ENCODE data around the gene RRBP1. TPM values are rescaled to one million over a fixed set of nuclear protein-coding genes. Genes with fewer than 3 reads are reported as not detected.
"Not testable (repeated sequence)": the region's sequence is repeated elsewhere in the genome, so short reads cannot be mapped to it uniquely, and the experiment has no call there.

Gene RRBP1
- total RNA-seq, 2 donors from 2014 or later, result 113 to 134 TPM

- Mint-ChIP-seq H3K4me3 (no peak overlapping the region), H3K27ac (no peak overlapping the region), H3K9me3 (no peaks in the 10 kb centered on the region), H3K27me3 (peaks cover 0 to 2% of the 10 kb centered on the region in 2 donors), H3K36me3 (no peaks in the 10 kb centered on the region), H3K4me1 (ENCODE audit: low read depth in 2 of 2) (no peaks in the 10 kb centered on the region)
- no peak for ATAC-seq
- no peak for DNase-seq (ENCODE audit: low spot score)
Measured at GRCh38 chr20:17716331-17716730, 34.3 kb upstream of the RRBP1 start.

- no peaks in the 10 kb centered on the region for H3K36me3 Mint-ChIP-seq
- ATAC-seq, result no peak
- H3K27me3 Mint-ChIP-seq, result peaks cover 0 to 2% of the 10 kb centered on the region in 2 donors
- H3K4me3 Mint-ChIP-seq, result no peak overlapping the region
- no peak overlapping the region for H3K27ac Mint-ChIP-seq
- H3K9me3 Mint-ChIP-seq, result no peaks in the 10 kb centered on the region
- no peak for DNase-seq (ENCODE audit: low spot score)
- no peaks in the 10 kb centered on the region for H3K4me1 Mint-ChIP-seq (ENCODE audit: low read depth in 2 of 2)
Measured at GRCh38 chr20:17715075-17715474, 33.0 kb upstream of the RRBP1 start.

- Mint-ChIP-seq H3K27ac (no peak overlapping the region), H3K9me3 (no peaks in the 10 kb centered on the region)
Measured at GRCh38 chr20:17714597-17714996, 32.6 kb upstream of the RRBP1 start.

GRCh38 chr20:17712708-17713107 is 30.7 kb upstream of the RRBP1 start:
- ATAC-seq (no peak), DNase-seq (ENCODE audit: low spot score) (no peak)
- no peaks in the 10 kb centered on the region for H3K4me1 Mint-ChIP-seq (ENCODE audit: low read depth in 2 of 2)
- no peaks in the 10 kb centered on the region for H3K36me3 Mint-ChIP-seq
- no peaks in the 10 kb centered on the region for H3K9me3 Mint-ChIP-seq
- no peaks in the 10 kb centered on the region for H3K27me3 Mint-ChIP-seq
- H3K27ac Mint-ChIP-seq, result no peak overlapping the region
- no peak overlapping the region for H3K4me3 Mint-ChIP-seq

More at GRCh38 chr20:17714597-17714996, 32.6 kb upstream of the RRBP1 start:
- H3K36me3 Mint-ChIP-seq, result no peaks in the 10 kb centered on the region
- H3K4me1 Mint-ChIP-seq (ENCODE audit: low read depth in 2 of 2), result no peaks in the 10 kb centered on the region
- peaks cover 0 to 2% of the 10 kb centered on the region in 2 donors for H3K27me3 Mint-ChIP-seq
- DNase-seq (ENCODE audit: low spot score), result no peak
- no peak overlapping the region for H3K4me3 Mint-ChIP-seq
- ATAC-seq, result no peak

- Mint-ChIP-seq H3K27ac (no peak overlapping the region), H3K27me3 (no peaks in the 10 kb centered on the region), H3K9me3 (no peaks in the 10 kb centered on the region), H3K4me3 (no peak overlapping the region), H3K36me3 (no peaks in the 10 kb centered on the region), H3K4me1 (ENCODE audit: low read depth in 2 of 2) (no peaks in the 10 kb centered on the region)
- ATAC-seq, result no peak
- no peak for DNase-seq (ENCODE audit: low spot score)
Measured at GRCh38 chr20:17712201-17712600, 30.2 kb upstream of the RRBP1 start.

- DNase-seq (ENCODE audit: low spot score) (no peak), ATAC-seq (no peak)
- no peak overlapping the region for H3K27ac Mint-ChIP-seq
- no peaks in the 10 kb centered on the region for H3K9me3 Mint-ChIP-seq
- H3K36me3 Mint-ChIP-seq, result no peaks in the 10 kb centered on the region
- no peaks in the 10 kb centered on the region for H3K4me1 Mint-ChIP-seq (ENCODE audit: low read depth in 2 of 2)
- H3K4me3 Mint-ChIP-seq, result no peak overlapping the region
- no peaks in the 10 kb centered on the region for H3K27me3 Mint-ChIP-seq
Measured at GRCh38 chr20:17711267-17711627, 29.2 kb upstream of the RRBP1 start.

- no peak for ATAC-seq
- Mint-ChIP-seq H3K4me1 (ENCODE audit: low read depth in 2 of 2) (no peaks in the 10 kb centered on the region), H3K4me3 (no peak overlapping the region), H3K27ac (no peak overlapping the region), H3K36me3 (no peaks in the 10 kb centered on the region), H3K27me3 (no peaks in the 10 kb centered on the region), H3K9me3 (no peaks in the 10 kb centered on the region)
- no peak for DNase-seq (ENCODE audit: low spot score)
Measured at GRCh38 chr20:17710379-17711266, 28.6 kb upstream of the RRBP1 start.

GRCh38 chr20:17709361-17710293 is 27.6 kb upstream of the RRBP1 start:
- no peak overlapping the region for H3K4me3 Mint-ChIP-seq
- DNase-seq (ENCODE audit: low spot score), result no peak
- ATAC-seq, result no peak
- H3K27ac Mint-ChIP-seq, result no peak overlapping the region
- H3K27me3 Mint-ChIP-seq, result no peaks in the 10 kb centered on the region
- H3K36me3 Mint-ChIP-seq, result no peaks in the 10 kb centered on the region
- H3K9me3 Mint-ChIP-seq, result no peaks in the 10 kb centered on the region
- H3K4me1 Mint-ChIP-seq (ENCODE audit: low read depth in 2 of 2), result peaks cover 0 to under 1% of the 10 kb centered on the region in 2 donors

- no peak for DNase-seq (ENCODE audit: low spot score)
- Mint-ChIP-seq H3K4me1 (ENCODE audit: low read depth in 2 of 2) (peaks cover 0 to 2% of the 10 kb centered on the region in 2 donors), H3K36me3 (no peaks in the 10 kb centered on the region), H3K4me3 (no peak overlapping the region), H3K9me3 (no peaks in the 10 kb centered on the region), H3K27ac (no peak overlapping the region), H3K27me3 (no peaks in the 10 kb centered on the region)
- ATAC-seq, result no peak
Measured at GRCh38 chr20:17708675-17709360, 26.8 kb upstream of the RRBP1 start.

GRCh38 chr20:17707951-17708350 is 25.9 kb upstream of the RRBP1 start:
- not testable (repeated sequence) for H3K27ac Mint-ChIP-seq; DNase-seq (ENCODE audit: low spot score); H3K27me3 Mint-ChIP-seq; ATAC-seq; H3K4me3 Mint-ChIP-seq; H3K9me3 Mint-ChIP-seq; H3K4me1 Mint-ChIP-seq (ENCODE audit: low read depth in 2 of 2); H3K36me3 Mint-ChIP-seq

GRCh38 chr20:17706632-17707031 is 24.6 kb upstream of the RRBP1 start:
- no peak for ATAC-seq

GRCh38 chr20:17705916-17706315 is 23.9 kb upstream of the RRBP1 start:
- Mint-ChIP-seq H3K9me3 (no peaks in the 10 kb centered on the region), H3K4me3 (no peak overlapping the region), H3K36me3 (no peaks in the 10 kb centered on the region), H3K4me1 (ENCODE audit: low read depth in 2 of 2) (peaks cover 0 to 2% of the 10 kb centered on the region in 2 donors), H3K27me3 (no peaks in the 10 kb centered on the region), H3K27ac (no peak overlapping the region)
- DNase-seq (ENCODE audit: low spot score) (no peak), ATAC-seq (no peak)

More at GRCh38 chr20:17706632-17707031, 24.6 kb upstream of the RRBP1 start:
- no peaks in the 10 kb centered on the region for H3K9me3 Mint-ChIP-seq
- H3K27me3 Mint-ChIP-seq, result no peaks in the 10 kb centered on the region
- H3K4me1 Mint-ChIP-seq (ENCODE audit: low read depth in 2 of 2), result peaks cover 0 to 2% of the 10 kb centered on the region in 2 donors
- H3K36me3 Mint-ChIP-seq, result no peaks in the 10 kb centered on the region
- no peak for DNase-seq (ENCODE audit: low spot score)
- H3K27ac Mint-ChIP-seq, result no peak overlapping the region
- H3K4me3 Mint-ChIP-seq, result no peak overlapping the region

GRCh38 chr20:17704589-17705317 is 22.7 kb upstream of the RRBP1 start:
- H3K4me1 Mint-ChIP-seq (ENCODE audit: low read depth in 2 of 2), result peaks cover 0 to 2% of the 10 kb centered on the region in 2 donors
- ATAC-seq (no peak), DNase-seq (ENCODE audit: low spot score) (no peak)
- H3K9me3 Mint-ChIP-seq, result no peaks in the 10 kb centered on the region
- H3K4me3 Mint-ChIP-seq, result no peak overlapping the region
- no peaks in the 10 kb centered on the region for H3K27me3 Mint-ChIP-seq
- H3K36me3 Mint-ChIP-seq, result no peaks in the 10 kb centered on the region
- H3K27ac Mint-ChIP-seq, result no peak overlapping the region
